Measurements from ENCODE around the gene SORD.

GRCh38 chr15:45107941-45108630, 85.1 kb downstream of the SORD start:
- no peak for TF ChIP-seq CTCF (IDR thresholded peaks at IDR 0.05)
- no peak for TF ChIP-seq POLR2A (IDR thresholded peaks at IDR 0.05)
